CD4-positive, alpha-beta T cell treated with Interleukin-21 for 1 hour (primary cell): Measurements from ENCODE around the gene NSMCE4A.
"Not testable (repeated sequence)": the region's sequence is repeated elsewhere in the genome, so short reads cannot be mapped to it uniquely, and the experiment has no call there.

Source experiments
- DNase-seq: peaks from one replicate; pipeline ENCODE4 v3.0.0-alpha.2; 2020

The NSMCE4A gene, protein sequence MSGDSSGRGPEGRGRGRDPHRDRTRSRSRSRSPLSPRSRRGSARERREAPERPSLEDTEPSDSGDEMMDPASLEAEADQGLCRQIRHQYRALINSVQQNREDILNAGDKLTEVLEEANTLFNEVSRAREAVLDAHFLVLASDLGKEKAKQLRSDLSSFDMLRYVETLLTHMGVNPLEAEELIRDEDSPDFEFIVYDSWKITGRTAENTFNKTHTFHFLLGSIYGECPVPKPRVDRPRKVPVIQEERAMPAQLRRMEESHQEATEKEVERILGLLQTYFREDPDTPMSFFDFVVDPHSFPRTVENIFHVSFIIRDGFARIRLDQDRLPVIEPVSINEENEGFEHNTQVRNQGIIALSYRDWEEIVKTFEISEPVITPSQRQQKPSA

DNA sequence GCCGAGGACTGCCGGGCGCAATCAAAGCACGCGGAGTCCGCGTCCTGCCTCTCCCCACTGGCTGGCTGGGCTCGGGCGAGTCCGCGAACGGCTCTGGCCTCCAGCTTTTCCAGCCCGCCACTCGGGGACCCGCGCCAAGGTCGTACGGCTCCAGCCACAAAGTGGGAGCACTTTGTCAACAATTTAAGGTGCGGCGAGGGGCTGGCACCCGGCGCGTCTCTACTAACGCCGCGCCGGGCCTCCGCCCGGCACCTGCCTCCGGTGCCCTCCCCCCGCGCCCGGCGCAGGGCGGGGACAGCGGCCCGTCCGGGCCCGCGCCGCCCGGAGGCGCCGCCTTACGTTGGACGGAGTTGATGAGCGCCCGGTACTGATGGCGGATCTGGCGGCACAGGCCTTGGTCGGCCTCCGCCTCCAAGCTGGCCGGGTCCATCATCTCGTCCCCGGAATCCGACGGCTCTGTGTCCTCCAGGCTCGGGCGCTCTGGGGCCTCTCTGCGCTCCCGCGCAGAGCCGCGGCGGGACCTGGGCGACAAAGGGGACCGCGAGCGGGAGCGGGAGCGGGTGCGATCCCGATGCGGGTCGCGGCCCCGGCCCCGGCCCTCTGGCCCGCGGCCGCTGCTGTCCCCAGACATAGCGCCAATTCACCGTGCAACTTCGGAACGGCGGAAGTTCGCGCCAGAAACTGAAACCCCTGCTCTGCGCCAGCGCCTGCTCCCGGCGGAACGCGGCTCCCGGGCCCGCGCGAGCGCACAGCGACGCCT is at the start of gene NSMCE4A:
Gene NSMCE4A, minus strand, starts transcription at position 683 of the 760 bp plus-strand sequence. Its CDS starts 52 bp downstream, at position 631.
- DNase-seq = peak; percentile 75

- not testable (repeated sequence) for DNase-seq
These were observed 48.2 kb upstream of the NSMCE4A start for GRCh38 chr10:122023257-122023656.

DNA sequence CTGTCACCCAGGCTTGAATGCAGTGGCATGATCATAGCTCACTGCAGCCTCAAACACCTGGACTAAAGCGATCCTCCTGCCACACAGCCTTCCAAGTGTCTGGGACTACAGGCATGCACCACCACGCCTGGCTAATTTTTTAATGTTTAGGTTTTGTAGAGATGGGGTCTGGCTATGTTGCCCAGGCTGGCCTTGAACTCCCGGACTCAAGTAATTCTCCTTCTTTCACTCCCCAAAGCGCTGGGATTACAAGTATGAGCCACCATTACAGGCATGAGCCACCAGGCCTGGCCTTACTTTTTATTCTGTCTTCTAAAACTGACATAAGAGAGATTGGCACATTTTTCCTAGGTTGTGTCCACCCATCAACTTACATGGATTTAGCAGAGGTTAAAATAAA is 47.3 kb upstream of the NSMCE4A start:
- DNase-seq = no peak

GRCh38 chr10:122021828-122022227 is 46.8 kb upstream of the NSMCE4A start:
- no peak for DNase-seq

DNA sequence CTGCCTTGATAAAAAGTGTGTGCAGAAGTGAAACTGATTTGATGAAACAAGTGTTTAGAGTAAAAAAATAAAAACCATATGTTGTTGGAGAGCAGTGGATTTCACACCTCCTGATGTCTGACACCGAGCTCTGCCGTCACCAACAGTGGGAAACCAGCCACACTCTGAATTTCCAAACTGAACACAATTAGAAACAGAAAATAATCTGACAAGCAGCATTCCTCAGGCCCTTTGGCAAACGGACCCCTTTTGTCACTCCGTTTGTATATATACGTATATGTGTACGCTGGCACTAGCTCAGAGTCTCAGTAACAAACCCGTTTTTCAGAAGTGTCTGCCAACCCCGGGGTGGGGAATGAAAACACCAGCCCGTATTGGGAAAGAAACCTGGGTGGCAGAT is 46.4 kb upstream of the NSMCE4A start:
- DNase-seq = no peak

DNA sequence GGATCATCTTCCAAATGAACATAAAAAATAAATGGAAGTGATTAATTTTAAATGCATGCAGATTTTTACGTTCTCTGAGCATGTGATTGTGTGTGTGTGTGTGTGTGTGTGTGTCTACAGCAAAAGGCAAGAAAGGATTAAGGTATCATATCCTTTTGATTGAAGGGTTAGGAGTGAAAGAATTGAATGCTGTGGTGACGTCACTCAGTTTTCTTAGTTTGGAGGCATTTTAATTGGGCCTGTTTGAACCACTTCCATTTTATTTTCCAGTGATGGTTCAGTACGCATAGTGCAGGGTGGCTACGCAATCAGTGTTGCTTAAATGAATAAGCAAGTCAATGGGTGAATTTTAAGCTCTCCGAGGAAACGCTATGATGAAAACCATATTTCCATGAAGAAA is 45.2 kb upstream of the NSMCE4A start:
- DNase-seq = no peak

DNA sequence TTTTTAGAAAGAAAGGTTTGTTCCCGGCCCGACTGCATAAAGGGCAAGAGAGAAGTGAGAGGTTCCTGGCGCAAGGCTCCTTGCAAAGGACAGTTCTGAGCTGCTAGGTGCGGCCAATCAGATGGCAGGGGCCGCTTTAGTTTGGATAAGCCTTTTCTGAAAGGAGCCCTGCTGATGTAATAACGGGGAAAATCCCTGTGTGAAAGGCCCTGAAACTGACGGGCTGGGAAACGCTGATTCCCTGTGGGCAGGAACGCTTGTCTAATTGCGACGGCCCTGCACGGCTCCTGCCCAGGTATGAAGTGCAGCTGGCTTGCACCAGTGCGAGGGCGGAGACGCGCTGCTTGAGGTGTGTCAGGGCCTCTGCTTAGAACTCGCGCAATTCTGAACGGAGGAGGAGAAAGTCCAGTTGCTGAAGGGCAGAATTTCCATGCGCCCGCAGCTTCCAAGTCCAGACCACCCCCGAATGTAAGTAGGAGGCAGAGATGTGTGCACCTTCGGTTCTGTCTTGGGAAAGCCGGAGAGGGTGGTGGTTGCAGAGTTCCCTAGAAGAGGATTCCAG is 44.5 kb upstream of the NSMCE4A start:
- no peak for DNase-seq

DNA sequence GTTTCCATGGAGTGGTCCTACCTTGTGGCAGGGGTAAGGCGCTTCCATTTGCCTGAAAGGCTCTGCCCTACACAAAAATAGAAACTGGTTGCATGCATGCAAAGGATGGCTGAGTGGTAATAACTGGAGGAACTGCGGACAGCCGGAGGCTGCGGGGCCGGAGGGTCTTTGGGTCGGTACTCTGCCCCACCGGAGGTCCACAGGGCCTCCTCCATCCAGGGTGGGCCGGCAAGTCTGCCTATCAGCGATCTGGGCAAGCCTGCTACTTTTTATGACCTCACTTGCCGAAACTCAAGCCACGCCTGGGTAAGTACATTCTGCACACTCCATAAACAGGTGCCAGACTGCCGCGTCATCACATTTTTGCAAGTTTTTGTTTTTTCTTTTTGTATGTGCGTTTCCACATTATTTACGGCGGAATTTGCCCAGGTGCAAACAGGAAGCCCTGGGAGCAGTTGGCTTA is 44.0 kb upstream of the NSMCE4A start:
- DNase-seq = no peak

DNA sequence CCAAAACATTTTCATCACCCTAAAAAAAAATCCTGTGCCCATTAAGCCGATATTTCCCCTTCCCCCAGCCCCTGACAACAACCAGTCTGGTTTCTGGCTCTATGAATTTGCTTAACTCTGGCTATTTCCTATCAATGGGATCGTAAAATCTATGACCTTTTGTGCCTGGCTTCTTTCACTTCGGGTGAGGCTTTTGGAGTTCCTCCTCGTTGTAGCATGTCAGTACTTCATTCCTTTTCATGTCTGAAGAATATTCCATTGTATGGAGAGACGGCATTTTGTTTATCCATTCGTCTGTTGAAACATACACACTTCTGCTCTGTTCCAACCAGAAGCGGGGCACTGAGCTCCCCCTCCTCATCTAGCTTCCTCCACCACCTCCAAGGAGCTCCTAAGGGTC is 43.5 kb upstream of the NSMCE4A start:
- no peak for DNase-seq

- not testable (repeated sequence) for DNase-seq
These were observed 42.9 kb upstream of the NSMCE4A start for GRCh38 chr10:122017926-122018325.

DNA sequence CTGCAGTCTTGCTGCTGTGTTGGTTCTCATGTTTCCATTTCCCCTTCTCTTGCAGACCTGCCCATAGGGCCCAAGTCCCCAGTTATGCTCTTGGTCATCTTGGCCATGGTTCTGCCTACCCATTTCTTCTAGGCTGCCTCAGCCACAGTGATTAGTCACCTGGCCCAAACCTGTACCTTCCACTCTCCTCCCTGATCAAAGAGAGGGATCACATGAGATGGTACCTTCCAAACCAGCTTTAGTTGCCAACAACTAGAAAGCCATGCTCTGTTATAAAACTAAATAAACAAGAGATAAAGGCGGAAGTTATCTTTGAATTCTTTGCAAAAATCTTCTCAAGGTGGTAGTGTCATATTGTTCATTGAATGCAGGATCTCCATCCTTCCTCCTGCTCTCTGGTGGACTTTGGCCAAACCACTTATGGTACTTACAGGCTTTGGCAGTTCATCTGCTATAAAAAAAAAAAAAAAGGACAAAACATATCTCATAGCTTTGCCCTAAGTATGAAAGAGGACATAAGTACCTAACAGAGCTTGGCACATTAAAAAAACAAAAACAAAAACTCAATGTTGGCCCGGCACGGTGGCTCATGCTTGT is 39.7 kb upstream of the NSMCE4A start:
- DNase-seq = no peak

DNA sequence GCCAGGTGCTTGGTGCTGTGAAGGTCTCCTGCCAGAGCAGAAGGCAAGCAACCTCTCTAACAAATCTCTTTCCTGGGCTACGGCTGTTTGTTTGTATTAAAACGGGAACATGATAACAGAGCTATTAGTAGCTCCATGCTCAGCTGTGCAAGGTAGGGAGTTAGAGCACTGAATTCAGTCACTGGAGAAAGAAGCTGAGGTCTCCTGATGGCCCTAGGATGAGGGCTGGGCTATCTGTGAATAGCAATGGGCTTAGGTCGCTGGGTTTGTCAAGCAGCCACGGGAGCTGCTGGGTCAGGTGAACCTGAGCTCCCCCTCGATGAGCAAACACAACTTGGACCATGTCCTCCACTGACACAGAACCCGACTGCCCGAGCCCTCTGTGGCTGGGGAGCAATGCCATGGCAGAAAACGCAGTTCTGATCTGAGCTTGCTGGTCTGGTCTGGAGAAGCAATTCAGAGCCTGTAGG is 38.3 kb upstream of the NSMCE4A start:
- no peak for DNase-seq

- no peak for DNase-seq
These were observed 37.7 kb upstream of the NSMCE4A start for GRCh38 chr10:122012731-122013130.

GRCh38 chr10:122010405-122011050 is 35.5 kb upstream of the NSMCE4A start:
- no peak for DNase-seq

GRCh38 chr10:122007415-122007814 is 32.4 kb upstream of the NSMCE4A start:
- no peak for DNase-seq

DNA sequence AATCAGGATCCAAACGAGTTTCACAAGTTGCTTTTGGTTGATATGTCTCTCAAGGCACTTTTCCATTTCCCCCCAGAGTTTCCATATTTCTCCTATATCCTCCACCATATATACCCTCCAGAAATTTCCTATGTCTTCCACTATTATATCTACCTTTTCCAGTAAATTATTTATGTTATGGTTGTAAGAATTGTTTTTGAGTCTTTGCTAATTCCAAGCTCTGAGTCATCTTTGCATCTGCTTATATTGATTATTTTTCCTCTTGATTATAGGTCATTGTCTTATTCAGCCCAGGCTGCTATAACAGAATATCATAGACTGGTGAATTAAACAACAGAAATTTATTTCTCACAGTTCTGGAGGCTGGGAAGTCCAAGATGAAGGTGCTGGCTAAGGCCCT is 26.7 kb upstream of the NSMCE4A start:
- DNase-seq = no peak

DNA sequence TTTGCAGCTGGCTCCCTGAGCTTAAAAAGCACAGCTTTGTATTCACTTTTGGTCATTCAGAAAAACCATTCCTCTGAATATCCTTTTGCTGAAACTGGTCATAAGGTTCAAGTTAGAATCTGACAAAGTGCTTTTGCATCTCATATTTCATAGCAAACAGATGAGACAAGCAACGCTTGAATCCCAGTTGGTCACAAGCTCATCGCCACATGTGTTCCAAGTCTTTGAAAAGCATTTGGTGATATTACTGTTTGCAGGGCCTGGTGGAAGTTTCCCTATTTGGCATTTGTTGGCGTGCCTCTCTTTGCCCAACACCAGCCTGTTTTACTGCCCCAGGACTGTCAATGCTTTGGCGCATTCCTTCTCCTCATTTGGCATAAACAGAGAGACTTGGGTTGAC is 24.3 kb upstream of the NSMCE4A start:
- no peak for DNase-seq

GRCh38 chr10:121998462-121998861 is 23.4 kb upstream of the NSMCE4A start:
- no peak for DNase-seq

- no peak for DNase-seq
These were observed 19.5 kb upstream of the NSMCE4A start for GRCh38 chr10:121994429-121994941.

GRCh38 chr10:121991727-121992126 is 16.7 kb upstream of the NSMCE4A start:
- not testable (repeated sequence) for DNase-seq

DNA sequence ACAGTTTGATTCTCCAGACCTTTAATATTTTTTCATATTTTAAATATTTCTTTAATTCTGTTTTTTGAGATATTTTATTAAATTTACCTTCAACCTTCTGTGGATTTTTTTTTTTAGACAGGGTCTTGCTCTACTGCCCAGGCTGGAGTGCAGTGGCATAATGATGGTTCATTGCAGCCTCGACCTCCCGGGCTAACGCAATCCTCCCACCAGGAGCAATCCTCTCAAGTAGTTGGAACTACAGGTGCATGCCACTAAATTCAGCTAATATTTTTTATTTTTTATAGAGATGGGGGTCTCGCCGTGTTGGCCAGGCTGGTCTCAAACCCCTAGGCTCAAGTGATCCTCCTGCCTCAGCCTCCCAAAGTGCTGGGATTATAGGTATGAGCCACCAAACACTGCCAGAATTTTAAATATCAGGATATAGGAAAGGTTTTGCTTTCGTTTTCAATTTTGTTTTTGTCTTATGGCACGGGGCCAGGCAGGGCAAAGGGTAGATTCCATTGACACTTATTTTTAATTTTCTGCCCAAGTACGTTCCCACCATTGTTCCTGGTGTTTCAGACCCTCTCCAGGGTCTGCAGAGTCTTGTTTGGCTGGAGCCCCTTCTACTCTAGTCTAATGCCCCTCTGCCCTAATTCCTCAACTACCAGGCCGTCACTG is 15.1 kb upstream of the NSMCE4A start:
- no peak for DNase-seq
